GM18517 (cell line): ENCODE measurements around the gene NTRK3.

ENCODE experiments used
- ATAC-seq: cut with Tn5 transposase; IDR thresholded peaks from one replicate; pipeline ENCODE4 v1.9.1; 2021; ENCODE audit warnings: mild to moderate bottlenecking, moderate library complexity; ENCODE audit not compliant: unreplicated experiment

NTRK3 gene

GRCh38 chr15:87906444-87906843 lies 350.1 kb downstream of the NTRK3 start:
- no peak for ATAC-seq

- ATAC-seq, result no peak
These were observed 353.6 kb downstream of the NTRK3 start for GRCh38 chr15:87902772-87903426.

GRCh38 chr15:87901926-87902690 lies 354.4 kb downstream of the NTRK3 start:
- ATAC-seq, result no peak

- no peak for ATAC-seq
These were observed 355.5 kb downstream of the NTRK3 start for GRCh38 chr15:87901008-87901407.

- no peak for ATAC-seq
These were observed 359.6 kb downstream of the NTRK3 start for GRCh38 chr15:87896936-87897335.

- no peak for ATAC-seq
These were observed 369.4 kb downstream of the NTRK3 start for GRCh38 chr15:87887177-87887576.

- no peak for ATAC-seq
These were observed 375.5 kb downstream of the NTRK3 start for GRCh38 chr15:87881026-87881425.

GRCh38 chr15:87877822-87878542 lies 378.6 kb downstream of the NTRK3 start:
- ATAC-seq, result no peak

GRCh38 chr15:87877114-87877810 lies 379.3 kb downstream of the NTRK3 start:
- no peak for ATAC-seq

GRCh38 chr15:87874896-87875711 lies 381.4 kb downstream of the NTRK3 start:
- no peak for ATAC-seq

GRCh38 chr15:87873516-87873915 lies 383.0 kb downstream of the NTRK3 start:
- no peak for ATAC-seq

GRCh38 chr15:87871731-87872320 lies 384.7 kb downstream of the NTRK3 start:
- no peak for ATAC-seq

GRCh38 chr15:87871258-87871681 lies 385.3 kb downstream of the NTRK3 start:
- ATAC-seq, result no peak

- ATAC-seq, result no peak
These were observed 389.6 kb downstream of the NTRK3 start for GRCh38 chr15:87866961-87867360.

GRCh38 chr15:87863152-87863551 lies 393.4 kb downstream of the NTRK3 start:
- ATAC-seq, result no peak

- no peak for ATAC-seq
These were observed 395.8 kb downstream of the NTRK3 start for GRCh38 chr15:87860743-87861142.

GRCh38 chr15:87858651-87859050 lies 397.9 kb downstream of the NTRK3 start:
- ATAC-seq, result no peak

- ATAC-seq, result no peak
These were observed 405.0 kb downstream of the NTRK3 start for GRCh38 chr15:87851497-87851896.

GRCh38 chr15:87850916-87851315 lies 405.6 kb downstream of the NTRK3 start:
- ATAC-seq, result no peak

- ATAC-seq, result no peak
These were observed 407.4 kb downstream of the NTRK3 start for GRCh38 chr15:87849181-87849580.
